Epithelial cell of esophagus (primary cell): ENCODE data around the gene PPIE.

ENCODE experiments used
- DNase-seq: peaks from one replicate; pipeline ENCODE4 v3.0.0; 2010; ENCODE audit warnings: low read depth
- H3K4me3 ChIP-seq: 2 replicates; pipeline ENCODE4 v1.5.1; 2011; ENCODE audit warnings: mild to moderate bottlenecking, low read length, control low read depth
- TF ChIP-seq, protein P1 (sequence below): IDR thresholded peaks from 2 replicates; pipeline ENCODE4 v1.5.1; 2011; ENCODE audit warnings: low read depth, mild to moderate bottlenecking, low read length, control low read depth, inconsistent platforms; ENCODE audit not compliant: insufficient read depth; ENCODE audit errors: missing control alignments

PPIE gene

DNA sequence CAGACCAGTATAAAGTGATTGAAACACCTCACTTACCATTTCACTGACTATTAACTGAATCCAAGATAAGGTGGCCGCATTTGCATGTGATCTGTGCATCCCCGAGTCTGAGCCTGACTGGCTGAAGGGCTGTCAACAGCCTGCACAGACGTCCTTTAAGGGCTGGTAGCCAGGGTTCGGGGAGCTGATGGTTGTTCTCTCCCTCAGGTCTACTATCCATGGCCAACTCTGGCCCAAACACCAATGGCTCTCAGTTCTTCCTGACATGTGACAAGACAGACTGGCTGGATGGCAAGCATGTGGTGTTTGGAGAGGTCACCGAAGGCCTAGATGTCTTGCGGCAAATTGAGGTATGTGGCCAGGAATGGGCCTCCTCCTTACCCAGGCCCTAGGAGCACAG is 14.0 kb downstream of the PPIE start:
- no peak overlapping the region for H3K4me3 ChIP-seq
- TF ChIP-seq, protein P1, sequence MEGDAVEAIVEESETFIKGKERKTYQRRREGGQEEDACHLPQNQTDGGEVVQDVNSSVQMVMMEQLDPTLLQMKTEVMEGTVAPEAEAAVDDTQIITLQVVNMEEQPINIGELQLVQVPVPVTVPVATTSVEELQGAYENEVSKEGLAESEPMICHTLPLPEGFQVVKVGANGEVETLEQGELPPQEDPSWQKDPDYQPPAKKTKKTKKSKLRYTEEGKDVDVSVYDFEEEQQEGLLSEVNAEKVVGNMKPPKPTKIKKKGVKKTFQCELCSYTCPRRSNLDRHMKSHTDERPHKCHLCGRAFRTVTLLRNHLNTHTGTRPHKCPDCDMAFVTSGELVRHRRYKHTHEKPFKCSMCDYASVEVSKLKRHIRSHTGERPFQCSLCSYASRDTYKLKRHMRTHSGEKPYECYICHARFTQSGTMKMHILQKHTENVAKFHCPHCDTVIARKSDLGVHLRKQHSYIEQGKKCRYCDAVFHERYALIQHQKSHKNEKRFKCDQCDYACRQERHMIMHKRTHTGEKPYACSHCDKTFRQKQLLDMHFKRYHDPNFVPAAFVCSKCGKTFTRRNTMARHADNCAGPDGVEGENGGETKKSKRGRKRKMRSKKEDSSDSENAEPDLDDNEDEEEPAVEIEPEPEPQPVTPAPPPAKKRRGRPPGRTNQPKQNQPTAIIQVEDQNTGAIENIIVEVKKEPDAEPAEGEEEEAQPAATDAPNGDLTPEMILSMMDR: no peak
- no peak for DNase-seq

DNA sequence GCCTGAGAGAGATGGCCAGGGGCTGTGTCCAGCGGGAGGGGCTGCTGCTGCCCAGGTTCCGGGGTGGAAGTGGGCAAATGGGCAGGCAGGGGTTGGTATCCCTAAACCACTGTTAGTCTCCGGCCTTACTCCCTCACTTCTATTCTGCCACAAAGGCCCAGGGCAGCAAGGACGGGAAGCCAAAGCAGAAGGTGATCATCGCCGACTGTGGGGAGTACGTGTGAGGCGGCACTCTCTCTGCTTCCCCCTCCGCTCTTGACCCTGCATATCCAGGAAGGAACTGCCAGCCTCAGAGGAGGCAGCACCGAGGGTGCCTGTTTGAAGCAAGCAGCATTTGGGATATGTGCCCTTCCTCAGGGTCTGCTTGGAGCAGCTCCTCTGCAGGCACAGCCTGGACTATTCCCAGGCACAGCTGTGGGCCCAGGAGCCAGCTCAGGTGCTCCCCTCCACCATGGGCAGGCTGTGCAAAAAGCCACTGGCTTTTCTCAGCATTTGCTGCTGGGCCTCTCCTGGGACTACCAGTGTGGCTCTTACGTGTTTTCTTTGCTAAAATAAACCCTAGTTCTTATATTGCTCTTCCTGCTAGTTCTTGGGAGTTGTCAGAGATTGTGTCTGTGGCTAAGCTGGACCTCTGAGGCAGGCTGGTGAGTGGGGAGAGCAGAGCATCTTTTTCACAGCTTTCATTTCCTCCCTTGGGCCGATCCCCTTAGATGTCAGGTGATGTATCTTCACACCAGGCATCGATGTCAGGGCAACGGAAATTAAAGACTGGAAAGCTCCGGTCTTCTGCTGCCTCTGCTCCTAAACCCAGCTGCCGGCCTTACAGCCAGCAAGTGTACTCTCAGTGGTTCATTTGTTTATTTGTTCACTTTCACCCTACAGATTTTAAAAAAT is 14.7 kb downstream of the PPIE start:
- no peak for DNase-seq
- TF ChIP-seq, protein P1: no peak
- H3K4me3 ChIP-seq: no peak overlapping the region

DNA sequence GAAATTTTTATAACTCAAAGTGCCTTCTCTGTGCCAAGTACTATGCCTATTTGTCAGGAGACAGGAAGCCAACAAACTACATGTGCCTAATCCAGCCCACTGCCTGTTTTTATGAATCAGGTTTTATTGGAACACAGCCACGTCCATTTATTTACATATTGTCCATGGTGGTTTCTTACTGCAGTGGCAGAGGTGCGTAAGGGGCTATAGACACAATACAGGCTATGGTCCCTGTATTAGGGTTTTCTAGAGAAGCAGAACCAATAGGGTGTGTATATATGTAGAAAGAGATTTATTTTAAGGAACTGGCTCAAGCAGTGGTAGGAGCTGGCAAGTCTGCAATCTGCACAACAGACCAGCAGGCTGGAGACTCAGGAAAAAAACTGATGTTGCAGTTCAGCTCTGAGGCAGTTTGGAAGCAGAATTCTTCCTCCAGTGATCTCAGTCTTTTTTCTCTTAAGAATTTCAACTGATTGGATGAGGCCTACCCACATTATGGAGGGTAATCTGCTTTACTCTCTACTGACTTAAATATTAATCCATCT is 15.4 kb downstream of the PPIE start:
- no peak overlapping the region for H3K4me3 ChIP-seq
- DNase-seq: no peak

DNA sequence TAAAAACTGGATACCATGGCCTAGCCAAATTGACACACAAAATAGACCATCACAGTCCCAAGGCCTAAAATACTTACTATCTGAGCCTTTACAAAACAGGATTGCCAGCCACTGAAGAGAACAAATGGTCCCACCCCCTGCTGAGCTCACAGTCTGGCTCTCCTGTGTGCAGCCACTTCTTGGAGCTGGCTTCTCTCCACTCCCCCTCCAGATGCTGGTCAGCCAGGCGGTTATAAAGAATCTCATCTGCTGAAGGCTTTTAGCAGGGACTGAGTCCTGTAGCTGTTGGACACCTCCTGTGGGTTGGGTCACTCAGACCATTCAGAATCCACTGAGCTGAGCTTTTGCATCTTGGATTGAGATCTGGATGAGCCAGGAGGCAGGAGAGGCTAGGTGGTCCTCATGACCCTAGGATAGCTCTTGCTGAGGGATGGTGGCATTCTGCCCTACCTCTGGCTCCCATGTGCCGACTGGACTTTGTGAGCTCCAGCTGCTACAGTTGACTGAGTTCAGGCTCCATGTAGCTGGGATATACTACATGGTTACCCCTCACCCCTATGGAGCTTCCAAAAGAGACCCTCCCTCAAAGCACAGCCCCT is 16.3 kb downstream of the PPIE start:
- TF ChIP-seq, protein P1: no peak
- no peak for DNase-seq
- H3K4me3 ChIP-seq: no peak overlapping the region

More for the DNA sequence above, 15.4 kb downstream of the PPIE start:
- TF ChIP-seq, protein P1: no peak

DNA sequence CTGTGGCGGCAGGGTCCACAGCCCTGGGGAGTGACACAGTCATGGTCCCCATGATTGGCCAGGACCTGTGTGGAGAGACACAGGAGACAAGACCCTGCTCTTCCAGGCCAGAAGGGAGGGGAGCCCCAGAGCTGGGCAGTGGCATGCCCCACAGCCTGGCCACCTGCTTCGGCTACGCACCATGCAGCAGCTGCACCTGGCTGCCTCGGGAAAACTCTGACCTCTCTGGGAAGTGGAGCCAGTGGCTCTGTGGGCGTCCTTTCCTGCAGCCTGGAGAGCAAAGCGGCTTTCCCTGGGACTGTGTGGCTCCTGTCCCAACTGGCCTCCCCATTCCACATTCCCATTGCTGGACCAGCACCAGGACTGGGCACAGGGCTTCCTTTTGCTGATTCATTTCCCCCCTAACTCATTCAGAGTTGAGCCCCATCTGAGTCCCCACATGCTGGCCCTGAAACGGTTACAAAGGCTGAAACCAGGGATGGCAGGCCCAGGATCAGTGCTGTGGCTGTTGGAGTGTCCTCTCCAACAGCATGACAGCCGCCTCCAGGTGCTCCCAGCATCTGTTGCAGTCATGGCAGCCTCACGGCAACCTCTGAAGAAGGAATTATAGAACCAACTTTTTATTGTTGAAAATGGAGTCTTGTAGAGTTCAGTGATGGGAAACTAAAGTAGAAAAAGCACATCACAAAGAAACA is 17.4 kb downstream of the PPIE start:
- TF ChIP-seq, protein P1: no peak
- no peak overlapping the region for H3K4me3 ChIP-seq
- DNase-seq: no peak

DNA sequence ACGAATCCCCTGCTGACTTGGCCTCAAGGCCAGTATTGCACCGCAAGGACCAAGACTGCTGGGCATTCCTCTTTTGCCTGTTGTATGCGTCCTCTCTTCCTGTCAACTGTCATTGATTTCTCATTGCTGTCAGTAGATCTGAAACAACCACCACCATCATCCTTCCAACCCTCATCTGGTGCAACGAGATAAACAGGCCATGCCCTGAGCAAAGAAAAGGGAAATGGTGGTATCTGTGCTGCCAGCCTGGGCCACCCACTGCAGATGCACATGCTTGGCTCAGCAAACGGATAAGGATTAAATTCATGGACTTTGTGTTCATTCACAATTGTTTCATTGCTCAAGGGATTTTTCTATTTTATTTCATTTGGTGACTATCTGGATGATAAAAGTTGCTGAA is 18.8 kb downstream of the PPIE start:
- DNase-seq: no peak
- TF ChIP-seq, protein P1: no peak
- no peak overlapping the region for H3K4me3 ChIP-seq
